ENCODE data around the gene CECR2.

- TF ChIP-seq POLR2AphosphoS5 (IDR thresholded peaks at IDR 0.05; ENCODE audit: low read depth, low read length): no peak
- no peak for TF ChIP-seq SPI1 (IDR thresholded peaks at IDR 0.05; ENCODE audit: low read depth, low read length)
- TF ChIP-seq TAF1 (IDR thresholded peaks at IDR 0.05; ENCODE audit: low read depth, low read length): no peak
- no peak for TF ChIP-seq POLR2A (IDR thresholded peaks at IDR 0.05; ENCODE audit: low read depth, low read length)
- TF ChIP-seq POU2F2 (IDR thresholded peaks at IDR 0.05; ENCODE audit: low read depth, low read length): no peak
- no peak for TF ChIP-seq PAX5 (IDR thresholded peaks at IDR 0.05; ENCODE audit: insufficient read depth, low read length, severe bottlenecking)
Measured at GRCh38 chr22:17501679-17502285, 132.5 kb downstream of the CECR2 start.
